CD4-positive, alpha-beta T cell treated with Interleukin-10 for 1 hour (primary cell): ENCODE measurements around the gene RPH3AL.

Experiments used
- DNase-seq: peaks from one replicate; pipeline ENCODE4 v3.0.0-alpha.2; 2020

Gene RPH3AL

DNA sequence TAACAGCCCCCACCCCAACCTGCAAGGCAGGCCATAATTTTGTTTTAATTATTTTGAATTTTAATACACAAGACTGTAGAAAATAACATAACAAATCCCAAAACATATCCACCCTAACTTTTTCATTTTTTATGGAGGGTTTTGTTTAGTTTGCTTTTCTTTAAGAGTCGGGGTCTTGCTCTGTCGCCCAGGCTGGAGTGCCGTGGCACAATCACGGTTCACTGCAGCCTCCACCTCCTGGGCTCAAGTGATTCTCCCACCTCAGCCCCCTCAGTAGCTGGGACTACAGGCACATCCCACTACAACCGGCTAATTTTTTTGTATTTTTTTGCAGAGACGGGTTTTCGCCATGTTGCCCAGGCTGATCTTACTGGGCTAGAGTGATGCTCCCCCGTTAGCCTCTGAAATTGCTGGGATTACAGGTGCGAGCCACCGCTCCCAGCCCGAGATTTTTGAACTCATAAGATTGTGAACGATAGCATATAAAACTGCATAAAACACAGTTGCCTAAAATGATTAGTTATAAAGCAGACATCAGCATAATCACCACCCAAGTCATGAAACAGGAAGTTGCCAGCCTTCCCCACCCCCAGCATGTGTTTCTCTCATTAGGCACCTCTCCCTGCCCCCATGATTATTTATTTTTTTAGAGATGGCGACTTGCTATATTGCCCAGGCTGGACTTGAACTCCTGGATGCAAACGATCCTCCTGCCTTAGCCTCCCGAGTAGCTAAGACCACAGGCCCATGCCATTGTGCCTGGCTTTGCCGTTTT lies 157.6 kb downstream of the RPH3AL start:
- no peak for DNase-seq

DNA sequence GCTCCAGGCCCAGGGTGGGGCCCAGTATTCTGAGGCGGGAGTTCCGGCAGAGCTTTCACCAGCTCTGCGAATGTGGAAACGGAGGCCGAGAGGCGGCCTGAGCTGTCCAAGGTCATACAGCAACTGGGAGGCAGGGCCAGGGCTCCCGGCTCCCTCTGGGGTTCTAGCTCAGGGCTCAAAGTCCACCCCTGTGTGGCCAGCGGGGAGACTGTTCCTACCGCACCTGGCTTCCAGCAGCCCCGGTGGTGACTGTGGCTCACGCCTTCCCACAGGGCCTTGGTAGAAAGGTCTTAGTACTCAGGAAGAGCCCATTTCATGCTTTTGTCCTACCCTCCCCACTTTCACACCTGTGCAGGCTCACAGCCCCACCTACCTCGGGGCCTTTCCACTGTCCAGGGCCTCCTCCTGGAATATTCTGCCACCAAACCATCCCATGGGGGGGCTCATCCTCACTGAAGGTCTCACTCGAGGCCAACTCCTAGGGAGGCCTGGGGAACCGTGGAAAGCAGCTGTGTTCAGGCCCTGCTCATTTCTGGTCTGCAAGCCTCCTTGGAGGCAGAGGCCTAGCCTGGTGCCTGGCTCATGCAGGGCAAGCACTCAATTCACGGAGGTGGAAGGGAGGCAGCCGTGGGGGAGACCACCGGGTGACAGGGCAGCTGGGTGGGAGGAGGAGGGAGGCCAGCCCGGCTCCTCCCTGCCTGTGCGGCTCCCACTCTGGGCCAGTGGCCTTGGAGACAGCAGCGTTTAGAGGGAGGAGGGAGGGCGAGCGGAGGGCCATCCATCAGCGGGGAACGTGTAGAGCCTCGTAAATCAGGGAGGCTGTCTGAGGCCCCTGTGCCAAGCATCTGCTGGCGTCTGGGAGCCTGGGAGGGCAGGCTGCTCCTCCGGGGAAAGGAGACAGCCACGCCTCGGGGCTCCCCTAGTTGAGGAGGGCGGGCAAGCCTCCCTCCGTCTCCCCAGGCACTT lies 158.5 kb downstream of the RPH3AL start:
- DNase-seq = no peak

- no peak for DNase-seq
Observed at GRCh38 chr17:193426-193810, 159.2 kb downstream of the RPH3AL start.

DNA sequence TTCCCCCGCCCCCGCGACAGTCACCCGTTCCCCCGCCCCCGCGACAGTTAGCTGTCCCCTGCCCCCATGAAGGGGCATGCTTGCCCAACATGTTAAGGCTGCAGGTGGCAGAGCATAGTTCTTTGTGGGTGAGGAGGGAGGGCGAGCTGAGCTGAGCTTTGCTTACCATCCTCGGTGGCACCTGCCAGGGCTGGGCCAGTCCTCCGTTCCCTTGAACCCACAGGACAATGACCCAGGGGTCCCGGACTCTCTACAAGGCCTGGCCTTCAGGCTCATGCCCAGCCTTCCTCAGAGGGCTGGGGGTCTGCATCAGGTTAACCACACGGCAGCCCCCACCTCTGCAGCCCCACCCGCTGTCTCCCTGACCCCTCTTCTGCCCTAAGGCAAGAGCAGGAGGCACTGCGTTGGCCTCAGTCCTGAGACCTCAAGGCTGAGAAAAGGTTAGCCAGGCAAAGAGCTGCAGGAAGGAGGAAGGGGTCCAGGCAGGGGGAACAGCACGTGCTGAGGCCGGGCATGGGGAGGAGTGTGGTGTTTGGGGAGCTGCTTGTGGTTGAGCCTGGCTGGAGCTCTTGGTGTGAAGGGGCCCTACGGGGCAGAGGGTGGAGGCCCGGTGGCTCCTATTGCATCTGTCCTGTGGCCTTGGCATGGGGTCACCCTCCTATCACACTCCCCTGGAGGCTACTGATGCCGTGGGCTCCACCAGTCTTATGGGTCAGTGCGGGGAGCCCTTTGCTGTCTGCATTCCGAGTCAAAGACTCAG lies 159.8 kb downstream of the RPH3AL start:
- DNase-seq = no peak

- DNase-seq = no peak
Observed at GRCh38 chr17:189444-189843, 163.2 kb downstream of the RPH3AL start.

- DNase-seq = no peak
Observed at GRCh38 chr17:187130-187529, 165.5 kb downstream of the RPH3AL start.

- DNase-seq = peak; percentile 35
Observed at GRCh38 chr17:185445-186138, 167.0 kb downstream of the RPH3AL start.

GRCh38 chr17:183021-183420 lies 169.6 kb downstream of the RPH3AL start:
- no peak for DNase-seq

DNA sequence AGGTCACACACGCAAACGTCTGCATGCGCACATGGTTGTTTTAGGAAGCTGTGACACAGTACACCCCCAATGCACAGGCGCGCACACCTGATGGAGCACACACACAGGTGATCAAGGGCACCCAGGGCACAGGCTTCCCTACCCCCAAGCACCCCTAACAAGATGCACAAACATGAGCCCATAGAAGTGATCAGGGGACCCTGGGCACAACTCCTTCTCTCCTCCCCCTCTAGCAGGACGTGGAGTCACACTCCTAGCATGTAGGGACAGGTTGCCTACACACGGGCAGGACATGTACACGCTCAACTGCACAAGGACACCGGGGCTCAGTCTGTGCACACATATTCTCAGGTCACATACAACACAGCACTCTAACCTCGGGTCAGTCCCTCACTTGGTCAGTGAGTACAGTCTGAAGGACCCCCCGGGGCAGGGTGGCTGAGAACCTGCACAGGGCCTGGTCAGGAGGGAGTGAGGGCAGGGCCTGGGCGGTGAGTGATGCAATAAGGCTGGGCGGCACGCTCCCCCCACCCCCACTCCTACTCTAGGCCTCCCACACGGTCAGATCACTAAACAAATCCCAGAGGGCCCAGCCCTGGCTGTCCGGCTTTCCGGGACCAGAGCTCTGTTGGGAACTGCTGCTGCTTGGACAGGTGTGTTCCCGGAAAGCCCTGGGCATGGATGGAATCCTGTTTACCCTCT lies 170.4 kb downstream of the RPH3AL start:
- DNase-seq = no peak

DNA sequence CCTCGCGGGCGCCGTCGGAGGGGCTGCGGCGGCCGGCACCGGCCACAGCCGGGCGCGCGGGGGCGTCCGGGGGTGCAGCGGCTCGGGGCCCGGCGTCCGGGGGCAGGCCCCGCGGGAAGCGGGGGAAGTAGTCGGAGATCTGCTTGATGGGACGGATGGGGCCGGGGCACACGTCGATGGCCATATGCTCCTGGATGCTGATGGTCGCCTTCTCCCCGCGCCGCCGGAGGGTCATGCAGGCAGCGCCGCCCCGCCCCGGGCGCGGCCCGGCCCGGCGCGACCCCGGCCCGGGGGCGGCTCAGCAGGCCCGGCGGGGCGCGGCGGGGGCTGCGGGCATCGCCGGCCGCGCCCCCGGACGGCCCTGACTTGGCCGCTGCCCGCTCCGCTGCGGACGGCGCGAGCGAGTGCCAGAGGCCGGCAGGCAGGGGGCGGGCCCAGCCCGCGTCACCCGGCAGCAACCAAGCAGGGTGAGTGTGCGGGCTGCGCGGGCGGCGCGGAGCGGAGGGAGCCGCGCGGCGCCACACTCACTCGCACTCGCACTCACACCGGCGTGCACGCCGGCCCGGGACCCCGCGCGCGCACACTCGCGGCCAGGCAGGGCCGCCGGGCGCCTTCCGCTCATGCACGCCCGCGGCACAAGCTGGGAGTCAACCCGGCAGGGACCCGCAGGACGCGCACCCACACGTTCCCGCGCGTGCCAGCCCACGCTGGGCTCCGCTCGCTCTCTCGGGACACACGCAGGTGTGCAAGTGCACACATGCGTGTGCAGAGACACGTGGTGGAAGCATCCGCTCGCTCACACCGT lies 171.2 kb downstream of the RPH3AL start, which contains the start of gene DOC2B:
Gene DOC2B, minus strand, starts transcription at position 406 of the 805 bp plus-strand sequence. Its CDS starts 171 bp downstream, at position 235.
- DNase-seq = no peak

- DNase-seq = no peak
Observed at GRCh38 chr17:180381-181244, 172.0 kb downstream of the RPH3AL start.

GRCh38 chr17:179781-180380 lies 172.7 kb downstream of the RPH3AL start:
- no peak for DNase-seq

DNA sequence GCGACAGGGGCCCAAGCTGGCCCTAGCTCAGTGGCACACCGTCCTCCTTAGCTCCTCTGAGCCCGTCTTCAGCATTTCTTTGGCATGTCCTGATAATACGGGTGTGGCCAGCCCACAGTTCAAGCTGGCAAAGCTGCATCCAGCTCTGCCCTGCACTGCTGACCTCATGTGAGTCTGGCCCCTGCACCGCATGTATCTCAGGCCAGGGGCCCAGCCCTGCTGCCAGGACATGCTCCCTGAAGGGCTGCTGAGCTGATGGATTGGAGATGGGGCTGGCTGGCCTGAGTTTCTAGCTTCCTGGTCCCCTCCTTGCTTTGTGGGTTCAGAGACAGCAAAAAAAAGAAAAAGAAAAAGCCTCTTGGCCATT lies 173.6 kb downstream of the RPH3AL start:
- no peak for DNase-seq

- DNase-seq = no peak
Observed at GRCh38 chr17:178292-179065, 174.1 kb downstream of the RPH3AL start.

- DNase-seq = no peak
Observed at GRCh38 chr17:177762-178161, 174.8 kb downstream of the RPH3AL start.

DNA sequence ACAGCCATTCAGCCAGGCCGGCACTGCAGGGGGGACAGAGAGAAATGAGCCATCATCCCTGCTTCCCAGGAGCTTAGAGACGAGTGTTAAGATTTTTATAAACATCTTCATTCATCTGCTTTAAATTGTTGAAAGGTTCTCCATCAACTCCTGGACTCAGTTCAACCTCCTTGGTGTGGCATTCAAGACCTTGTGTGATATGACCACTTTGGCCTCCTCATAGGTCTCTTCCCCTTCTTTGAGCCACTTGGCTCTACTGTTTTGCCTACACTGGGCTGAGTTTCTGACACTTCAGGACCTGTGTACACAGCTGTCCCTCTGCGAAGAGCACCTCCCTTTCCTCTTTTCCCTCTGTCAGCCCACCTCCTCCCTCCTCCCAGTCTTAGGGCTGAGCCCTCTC lies 175.5 kb downstream of the RPH3AL start:
- no peak for DNase-seq

DNA sequence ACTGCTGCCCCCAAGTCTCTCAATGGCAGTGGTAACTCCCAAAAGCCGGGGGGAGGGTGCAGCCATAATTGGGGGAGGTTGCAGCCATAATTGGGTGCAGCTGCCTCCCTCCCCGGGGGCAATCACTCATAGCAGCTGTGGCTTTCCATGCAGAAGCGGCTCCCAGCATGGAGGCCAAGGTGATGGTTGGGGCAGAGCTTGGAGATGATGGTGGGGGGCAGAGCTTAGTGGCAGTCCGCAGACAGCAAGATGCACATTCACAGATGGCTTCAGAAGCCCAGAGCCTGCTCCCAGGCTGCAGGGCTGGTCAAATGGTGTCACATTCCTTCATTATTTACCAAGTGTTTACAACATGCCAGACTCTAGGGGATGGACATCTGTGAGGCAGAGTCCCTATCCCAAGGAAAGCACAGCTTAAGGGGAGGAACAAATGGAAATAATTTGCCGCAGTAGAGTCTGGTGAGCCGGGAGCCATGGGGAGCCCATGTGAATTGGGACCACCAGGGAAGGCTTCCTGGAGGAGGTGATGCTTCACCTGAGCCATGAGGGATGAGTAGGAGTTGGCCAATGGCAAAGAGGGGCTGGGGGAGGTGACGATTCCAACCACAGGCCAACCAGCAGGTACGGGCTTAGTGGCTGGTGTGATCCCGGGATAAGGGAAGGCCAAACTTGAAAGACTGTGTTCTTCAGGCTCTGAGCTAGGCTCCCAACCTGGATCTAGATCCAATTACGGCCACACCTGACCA lies 179.3 kb downstream of the RPH3AL start:
- DNase-seq = no peak

GRCh38 chr17:172401-172800 lies 180.2 kb downstream of the RPH3AL start:
- no peak for DNase-seq
